ENCODE measurements around the gene TATDN2. TPM values are rescaled to one million over a fixed set of nuclear protein-coding genes. Genes with fewer than 3 reads are reported as not detected.

Gene TATDN2
- total RNA-seq, 1 donor from 2014 or later, result 36.0 TPM

DNA sequence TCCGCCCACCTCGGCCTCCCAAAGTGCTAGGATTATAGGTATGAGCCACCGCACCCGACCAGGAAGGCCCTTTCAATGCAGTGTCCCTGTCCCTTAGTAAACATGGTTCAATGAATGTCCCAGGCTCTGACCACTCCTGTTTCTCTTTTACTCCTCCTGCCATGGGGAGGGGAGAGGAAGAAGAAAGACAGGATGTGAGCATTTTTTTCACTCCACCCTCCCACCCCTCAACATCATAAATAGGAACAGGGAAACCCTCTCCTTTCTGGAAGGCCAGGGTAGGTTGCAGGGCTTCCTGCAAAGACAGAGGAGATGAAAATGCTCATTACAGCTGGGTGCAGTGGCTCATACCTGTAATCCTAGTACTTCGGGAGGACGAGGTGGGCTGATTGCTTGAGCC lies 7.5 kb upstream of the TATDN2 start:
- Histone ChIP-seq H3K4me1 (no peaks in the 10 kb centered on the region), H3K27ac (no peak overlapping the region), H3K27me3 (ENCODE audit: low read depth) (no peaks in the 10 kb centered on the region), H3K36me3 (peaks cover 17% of the 10 kb centered on the region), H3K9me3 (peaks cover 11% of the 10 kb centered on the region), H3K4me3 (no peak overlapping the region)
- DNase-seq (no peak), ATAC-seq (no peak)
- no peak for TF ChIP-seq CTCF (IDR thresholded peaks at IDR 0.05)
- intact Hi-C loops (cut with DNase I), result no loop called here

- Histone ChIP-seq H3K4me1 (peaks cover under 1% of the 10 kb centered on the region), H3K27ac (no peak overlapping the region), H3K36me3 (peaks cover 16% of the 10 kb centered on the region), H3K27me3 (ENCODE audit: low read depth) (no peaks in the 10 kb centered on the region), H3K4me3 (no peak overlapping the region), H3K9me3 (peaks cover 13% of the 10 kb centered on the region)
- DNase-seq, result no peak
- no peak for TF ChIP-seq CTCF (IDR thresholded peaks at IDR 0.05)
- ATAC-seq, result peak; percentile 50 to 59
- intact Hi-C loops (cut with DNase I), result no loop called here
Observed at GRCh38 chr3:10242182-10243065, 5.8 kb upstream of the TATDN2 start.

GRCh38 chr3:10244009-10244408 lies 4.2 kb upstream of the TATDN2 start:
- peaks cover 12% of the 10 kb centered on the region for H3K36me3 ChIP-seq
- H3K27me3 ChIP-seq (ENCODE audit: low read depth), result no peaks in the 10 kb centered on the region
- peaks cover 13% of the 10 kb centered on the region for H3K9me3 ChIP-seq
- no peak overlapping the region for H3K4me3 ChIP-seq
- DNase-seq, result no peak
- TF ChIP-seq CTCF (IDR thresholded peaks at IDR 0.05), result no peak
- intact Hi-C loops (cut with DNase I), result no loop called here
- peaks cover 7% of the 10 kb centered on the region for H3K4me1 ChIP-seq
- no peak overlapping the region for H3K27ac ChIP-seq
- no peak for ATAC-seq

- Histone ChIP-seq H3K27me3 (ENCODE audit: low read depth) (no peaks in the 10 kb centered on the region), H3K4me1 (peaks cover 18% of the 10 kb centered on the region), H3K9me3 (peaks cover 13% of the 10 kb centered on the region), H3K27ac (no peak overlapping the region), H3K36me3 (peaks cover 9% of the 10 kb centered on the region), H3K4me3 (no peak overlapping the region)
- no peak for TF ChIP-seq CTCF (IDR thresholded peaks at IDR 0.05)
- intact Hi-C loops (cut with DNase I), result no loop called here
- ATAC-seq (no peak), DNase-seq (no peak)
Observed at GRCh38 chr3:10245081-10245712, 3.1 kb upstream of the TATDN2 start.

GRCh38 chr3:10247679-10248183 lies 528 bp upstream of the TATDN2 start:
- DNase-seq, result no peak
- H3K27ac ChIP-seq, result peak overlapping the region; percentile 92
- no peak for TF ChIP-seq CTCF (IDR thresholded peaks at IDR 0.05)

More at GRCh38 chr3:10247679-10248183, 528 bp upstream of the TATDN2 start:
- Histone ChIP-seq H3K9me3 (peaks cover 13% of the 10 kb centered on the region), H3K4me3 (peak overlapping the region; percentile 82), H3K27me3 (ENCODE audit: low read depth) (no peaks in the 10 kb centered on the region), H3K36me3 (peaks cover 3% of the 10 kb centered on the region), H3K4me1 (peaks cover 29% of the 10 kb centered on the region)
- no peak for ATAC-seq
- intact Hi-C loops (cut with DNase I), result no loop called here

All from lower lobe of right lung (tissue), 2 donors.